ENCODE results near the gene CWC27. TPM values are rescaled to one million over a fixed set of nuclear protein-coding genes. Genes with fewer than 3 reads are reported as not detected.

The CWC27 gene
- total and polyA plus RNA-seq, 9 of the 15 experiments (the other 6 are each of a cell fraction or from before 2014, with no cell fraction given): 19.7 to 49.3 (median 38.3) TPM

GRCh38 chr5:65050140-65050539 is 281.4 kb downstream of the CWC27 start:
- Histone ChIP-seq H3K79me2 (ENCODE audit: control insufficient read depth, insufficient read depth, low read length) (no peaks in the 10 kb centered on the region), H2AFZ (ENCODE audit: low read depth, low read length) (no peak overlapping the region), H3K27ac (ENCODE audit: extremely low read depth, low read depth, low read length) (no peak overlapping the region), H4K20me1 (replicated peaks; ENCODE audit: control insufficient read depth, insufficient read depth, low read length) (no peaks in the 10 kb centered on the region), H3K4me2 (ENCODE audit: insufficient read depth, low read length) (no peak overlapping the region), H3K9ac (ENCODE audit: insufficient read depth in 1 of 2, low read depth in 2 of 2, low read length in 2 of 2) (no peak overlapping the region), H3K4me3 (no peak overlapping the region), H3K9me3 (replicated peaks; ENCODE audit: control insufficient read depth, insufficient read depth, low read depth, low read length) (no peaks in the 10 kb centered on the region), H3K9me1 (ENCODE audit: control insufficient read depth, insufficient read depth, low read length) (no peaks in the 10 kb centered on the region), H3K27me3 (ENCODE audit: control insufficient read depth in 2 of 2, insufficient read depth in 2 of 2, low read length in 2 of 2) (peaks cover 0 to 5% of the 10 kb centered on the region in 2 experiments; a peak in 2 of 5 replicates), H3K36me3 (ENCODE audit: control insufficient read depth, insufficient read depth, low read length) (no peaks in the 10 kb centered on the region), H3K4me1 (replicated peaks in 1 of 2; ENCODE audit: control insufficient read depth in 2 of 2, insufficient read depth in 2 of 2, low read length in 2 of 2) (no peaks in the 10 kb centered on the region)
- ATAC-seq (no peak), DNase-seq (ENCODE audit: extremely low read depth in 1 of 4, low spot score in 3 of 4) (no peak), FAIRE-seq (no peak)
- no TSS peak for BruUV-seq (replicated peaks)
- in situ Hi-C loops (cut with MboI) (no loop called here), intact Hi-C loops (cut with micrococcal nuclease) (no loop called here)
- POLR2A ChIA-PET: interaction anchor here (0.6 to 1.2 kb wide), 2 partner anchors 8 to 10 kb away, joined by 3 read pairs; no protein-coding TSS in a partner anchor
- CTCF ChIA-PET (ENCODE audit: low intra/inter-chr PET ratio): no interaction called here
- TF ChIP-seq BCOR (IDR thresholded peaks at IDR 0.05): no peak

- POLR2A ChIA-PET: no interaction called here
- H4K20me1 ChIP-seq (replicated peaks; ENCODE audit: control insufficient read depth, insufficient read depth, low read length): no peaks in the 10 kb centered on the region
- no peak overlapping the region for H3K27ac ChIP-seq (ENCODE audit: extremely low read depth, low read depth, low read length)
- DNase-seq (ENCODE audit: extremely low read depth in 1 of 4, low spot score in 3 of 4) (no peak), ATAC-seq (no peak), FAIRE-seq (no peak)
- H3K9me3 ChIP-seq (replicated peaks; ENCODE audit: control insufficient read depth, insufficient read depth, low read depth, low read length): no peaks in the 10 kb centered on the region
- H3K79me2 ChIP-seq (ENCODE audit: control insufficient read depth, insufficient read depth, low read length): no peaks in the 10 kb centered on the region
- CTCF ChIA-PET (ENCODE audit: low intra/inter-chr PET ratio): no interaction called here
- H3K4me2 ChIP-seq (ENCODE audit: insufficient read depth, low read length): no peak overlapping the region
- BruUV-seq (replicated peaks): no TSS peak
- WGBS (ENCODE audit: insufficient coverage, low coverage, missing lambda C conversion rate): 14% methylated on average over 5 of the region's 5 CpGs
- no peak overlapping the region for H3K4me3 ChIP-seq
- intact Hi-C loops (cut with micrococcal nuclease) (no loop called here), in situ Hi-C loops (cut with MboI) (no loop called here)
- no peak overlapping the region for H3K9ac ChIP-seq (ENCODE audit: insufficient read depth in 1 of 2, low read depth in 2 of 2, low read length in 2 of 2)
- H3K27me3 ChIP-seq (ENCODE audit: control insufficient read depth in 2 of 2, insufficient read depth in 2 of 2, low read length in 2 of 2): peaks cover 0 to 5% of the 10 kb centered on the region in 2 experiments; a peak in 2 of 5 replicates
- H3K4me1 ChIP-seq (replicated peaks in 1 of 2; ENCODE audit: control insufficient read depth in 2 of 2, insufficient read depth in 2 of 2, low read length in 2 of 2): no peaks in the 10 kb centered on the region
- H2AFZ ChIP-seq (ENCODE audit: low read depth, low read length): no peak overlapping the region
- no peaks in the 10 kb centered on the region for H3K36me3 ChIP-seq (ENCODE audit: control insufficient read depth, insufficient read depth, low read length)
- no peaks in the 10 kb centered on the region for H3K9me1 ChIP-seq (ENCODE audit: control insufficient read depth, insufficient read depth, low read length)
- TF ChIP-seq ZNF740 (CRISPR knock-in tag; IDR thresholded peaks at IDR 0.05) (no peak), ZNF740 (tag; IDR thresholded peaks at IDR 0.05) (no peak), ZNF444 (CRISPR knock-in tag; IDR thresholded peaks at IDR 0.05) (no peak), RREB1 (CRISPR knock-in tag; IDR thresholded peaks at IDR 0.05) (no peak), MLLT1 (IDR thresholded peaks at IDR 0.05) (no peak), ZNF583 (CRISPR knock-in tag; IDR thresholded peaks at IDR 0.05) (no peak)
Measured at GRCh38 chr5:65050826-65051498, 282.2 kb downstream of the CWC27 start.

Measured in K562 (cell line).